Pancreas (tissue), 10 donors: ENCODE results near the gene ING1. TPM values are rescaled to one million over a fixed set of nuclear protein-coding genes. Genes with fewer than 3 reads are reported as not detected.
"Not testable (repeated sequence)": the region's sequence is repeated elsewhere in the genome, so short reads cannot be mapped to it uniquely, and the experiment has no call there.

Experiments
- ATAC-seq, 4 donors: fragments of 200-7000 bp; cut with Tn5 transposase; one replicate each; pipeline versions ENCODE4 v1.8.0 to v1.9.1; 2020; ENCODE audit warnings: mild to moderate bottlenecking in 4 of 4, moderate library complexity in 4 of 4
- DNase-seq, 6 donors: peaks; one replicate each; pipeline ENCODE4 v3.0.0-alpha.2; 2020
- FAIRE-seq: peaks from 2 replicates; lab custom pipeline; 2012; peaks lifted over from hg19 to GRCh38; lab: Jason Lieb, UNC
- H3K27ac ChIP-seq, 4 donors: fragments of 200-600 bp; sonication (generic); 1 replicate in 3 of 4; 2 replicates in 1 of 4; pipeline versions ENCODE4 v1.5.0 to v1.8.0; 2020
- H3K27me3 ChIP-seq, 4 donors: fragments of 200-600 bp; one replicate each; pipeline ENCODE4 v1.8.0; 2021
- H3K36me3 ChIP-seq, 3 donors: fragments of 200-600 bp; sonication (generic) in 1 of 3; one replicate each; pipeline versions ENCODE4 v1.5.0 to v1.8.0; 2020 to 2021
- H3K4me1 ChIP-seq, 3 donors: fragments of 200-600 bp; one replicate each; pipeline ENCODE4 v1.8.0; 2021
- H3K4me3 ChIP-seq, 4 donors: fragments of 200-600 bp; sonication (generic) in 2 of 4; one replicate each; pipeline versions ENCODE4 v1.5.0 to v1.8.0; 2020 to 2021
- H3K9me3 ChIP-seq, 4 donors: fragments of 200-600 bp; one replicate each; pipeline ENCODE4 v1.8.0; 2021
- WGBS, 2 donors: extraction: QIAGEN DNeasy Blood & Tissue Kit; methylation state at CpG; one replicate each; pipeline ENCODE4 v1.1.7; 2013; 5-methylcytosine and 5-hydroxymethylcytosine counted together
- intact Hi-C, 3 donors: fragments of 100-400 bp; cut with DNase I; formaldehyde crosslinking; loops; one replicate each; pipeline versions ENCODE4 v1.11.1 to v1.14.2; 2022
- polyA plus RNA-seq, 2 donors: library from polyadenylated mRNA; stranded (reverse); fragments of 200-250 nt; gene quantifications; one replicate each; pipeline ENCODE4 v1.2.3, GENCODE V29; 2013
- total RNA-seq, 6 donors: library from RNA; stranded (reverse); fragmentation: NEBNext Ultra II Directional in 4 of 6; extraction: Animal tissue kit (Norgen Biotek cat#: 25700) in 4 of 6; gene quantifications; one replicate each; pipeline versions ENCODE4 v1.2.1 to v1.2.4, GENCODE V29; 2021 to 2023
- TF ChIP-seq, protein P1 (sequence below), 4 donors: fragments of 200-600 bp; sonication (generic) in 3 of 4; IDR thresholded peaks; one replicate each; pipeline versions ENCODE4 v1.5.0 to v1.8.0; 2021; ENCODE audit warnings: antibody characterized with exemption in 4 of 4
- donor health status: healthy with polysubstance abuse.
- donor health status: DM: no; HTN: no; CAD: no; lungs with moderate emphysema.
- donor health status: DM: no; HTN: no; CAD: no.
- donor health status: control.
- donor health status: control.
- donor health status: Bipolar disorder and iron deficiency.
- donor health status: DM: yes; HTN: yes; CAD: no.
- donor health status: DM: no; HTN: no; CAD: no.
- donor health status: DM: no; HTN: no; CAD: no.
- donor health status: DM: yes; HTN: yes; CAD: no.

Gene ING1
- total and polyA plus RNA-seq, 8 donors = 4.0 to 7.7 (median 5.3) TPM

DNA sequence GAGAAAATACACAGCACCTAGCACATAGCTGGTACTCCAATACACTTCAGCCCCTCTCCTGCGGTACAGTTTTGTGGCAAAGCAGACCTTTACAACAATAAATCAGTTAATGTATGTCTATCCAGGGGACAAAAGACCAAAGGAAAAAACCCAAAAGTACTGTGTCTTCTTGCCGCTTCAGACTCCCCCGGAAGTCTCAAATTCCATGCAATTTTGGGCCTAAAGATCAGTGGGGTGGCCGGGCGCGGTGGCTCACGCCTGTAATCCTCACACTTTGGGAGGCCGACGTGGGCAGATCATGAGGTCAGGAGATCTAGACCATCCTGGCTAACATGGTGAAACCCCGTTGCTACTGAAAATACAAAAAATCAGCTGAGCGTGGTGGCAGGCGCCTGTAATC lies 23.8 kb upstream of the ING1 start:
- intact Hi-C loops = no loop called here
- no peak overlapping the region for H3K4me3 ChIP-seq
- 94 to 96% methylated on average over 12 of the region's 12 CpGs for WGBS, 2 donors
- no peaks in the 10 kb centered on the region for H3K27me3 ChIP-seq
- no peaks in the 10 kb centered on the region for H3K9me3 ChIP-seq
- TF ChIP-seq, protein P1, sequence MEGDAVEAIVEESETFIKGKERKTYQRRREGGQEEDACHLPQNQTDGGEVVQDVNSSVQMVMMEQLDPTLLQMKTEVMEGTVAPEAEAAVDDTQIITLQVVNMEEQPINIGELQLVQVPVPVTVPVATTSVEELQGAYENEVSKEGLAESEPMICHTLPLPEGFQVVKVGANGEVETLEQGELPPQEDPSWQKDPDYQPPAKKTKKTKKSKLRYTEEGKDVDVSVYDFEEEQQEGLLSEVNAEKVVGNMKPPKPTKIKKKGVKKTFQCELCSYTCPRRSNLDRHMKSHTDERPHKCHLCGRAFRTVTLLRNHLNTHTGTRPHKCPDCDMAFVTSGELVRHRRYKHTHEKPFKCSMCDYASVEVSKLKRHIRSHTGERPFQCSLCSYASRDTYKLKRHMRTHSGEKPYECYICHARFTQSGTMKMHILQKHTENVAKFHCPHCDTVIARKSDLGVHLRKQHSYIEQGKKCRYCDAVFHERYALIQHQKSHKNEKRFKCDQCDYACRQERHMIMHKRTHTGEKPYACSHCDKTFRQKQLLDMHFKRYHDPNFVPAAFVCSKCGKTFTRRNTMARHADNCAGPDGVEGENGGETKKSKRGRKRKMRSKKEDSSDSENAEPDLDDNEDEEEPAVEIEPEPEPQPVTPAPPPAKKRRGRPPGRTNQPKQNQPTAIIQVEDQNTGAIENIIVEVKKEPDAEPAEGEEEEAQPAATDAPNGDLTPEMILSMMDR (IDR thresholded peaks at IDR 0.05) = no peak
- DNase-seq (peak in 1 of 6 donors; percentile 0), ATAC-seq (no peak), FAIRE-seq (no peak)
- peaks cover 0 to 4% (median 0%) of the 10 kb centered on the region in 3 donors for H3K4me1 ChIP-seq
- peaks cover 0 to 17% (median 0%) of the 10 kb centered on the region in 3 donors for H3K36me3 ChIP-seq
- H3K27ac ChIP-seq = no peak overlapping the region

DNA sequence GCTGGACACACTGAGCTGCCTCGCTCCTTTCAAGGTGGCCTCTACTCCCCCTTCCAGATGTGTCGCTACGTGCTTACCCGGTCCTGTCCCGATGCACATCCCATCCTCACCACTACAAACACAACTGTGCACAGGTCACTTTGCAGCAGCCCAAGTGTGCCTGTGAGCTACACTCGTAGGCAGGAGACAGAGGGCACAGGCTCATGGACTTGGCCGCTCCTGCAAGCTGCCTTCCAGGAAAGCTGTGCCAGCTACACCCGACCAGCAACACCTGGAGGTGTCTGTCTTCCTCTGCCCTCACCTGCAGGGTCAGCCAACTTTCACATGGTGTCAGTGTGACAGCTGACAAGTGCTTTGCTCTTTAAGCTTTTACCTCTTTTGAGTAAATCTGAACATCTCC lies 23.0 kb upstream of the ING1 start:
- peak; percentile 63 to 89 (median 79) for ATAC-seq
- TF ChIP-seq, protein P1 (IDR thresholded peaks at IDR 0.05) = no peak
- Histone ChIP-seq H3K27me3 (no peaks in the 10 kb centered on the region), H3K4me3 (no peak overlapping the region), H3K27ac (no peak overlapping the region), H3K9me3 (no peaks in the 10 kb centered on the region), H3K36me3 (peaks cover 0 to 17% (median 0%) of the 10 kb centered on the region in 3 donors), H3K4me1 (peaks cover 0 to 4% (median 0%) of the 10 kb centered on the region in 3 donors)
- 39 to 44% methylated on average over 8 of the region's 8 CpGs for WGBS, 2 donors
- no peak for FAIRE-seq
- peak in 3 of 6 donors; percentile 14 to 41 (median 37) for DNase-seq
- intact Hi-C loops = no loop called here

DNA sequence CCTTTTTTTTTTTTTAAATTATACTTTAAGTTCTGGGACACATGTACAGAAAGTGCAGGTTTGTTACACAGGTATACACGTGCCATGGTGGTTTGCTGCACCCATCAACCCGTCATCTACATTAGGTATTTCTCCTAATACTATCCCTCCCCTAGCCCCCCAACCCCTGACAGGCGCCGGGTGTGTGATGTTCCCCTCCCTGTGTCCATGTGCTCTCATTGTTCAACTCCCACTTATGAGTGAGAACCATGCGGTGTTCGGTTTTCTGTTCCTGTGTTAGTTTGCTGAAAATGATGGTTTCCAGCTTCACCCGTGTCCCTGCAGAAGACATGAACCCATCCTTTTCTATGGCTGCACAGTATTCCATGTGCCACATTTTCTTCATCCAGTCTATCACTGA lies 17.7 kb upstream of the ING1 start:
- H3K4me3 ChIP-seq, H3K9me3 ChIP-seq, H3K27ac ChIP-seq, H3K27me3 ChIP-seq, intact Hi-C loops, FAIRE-seq, H3K4me1 ChIP-seq, ATAC-seq: not testable (repeated sequence)
- 86 to 92% methylated on average over 7 of the region's 7 CpGs for WGBS, 2 donors
- peak in 1 of 6 donors; percentile 6 for DNase-seq
- peaks cover 0 to 21% (median 0%) of the 10 kb centered on the region in 3 donors for H3K36me3 ChIP-seq

DNA sequence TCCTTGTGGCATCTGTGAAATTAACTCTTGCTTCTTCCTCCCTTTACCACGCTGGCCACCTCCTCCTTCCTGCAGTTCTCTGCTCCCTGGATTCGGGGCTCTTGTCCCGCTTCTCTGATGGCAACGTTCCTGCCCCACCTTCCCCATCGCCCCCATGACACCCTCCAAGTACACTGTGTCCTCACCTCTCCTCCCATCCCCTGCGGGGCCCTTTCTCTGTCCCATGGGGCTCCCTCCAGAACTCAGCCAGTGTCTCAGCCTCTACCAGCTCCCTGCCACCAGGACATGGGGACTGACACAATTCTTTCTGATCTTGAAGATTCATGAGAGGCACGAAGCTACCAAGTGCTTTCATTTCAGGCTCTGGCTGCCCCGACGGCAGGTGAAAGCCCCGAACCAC lies 16.7 kb upstream of the ING1 start:
- ATAC-seq (no peak), FAIRE-seq (no peak), DNase-seq (peak in 1 of 6 donors; percentile 12)
- no peaks in the 10 kb centered on the region for H3K4me1 ChIP-seq
- intact Hi-C loops = no loop called here
- WGBS, 2 donors = 91 to 95% methylated on average over 10 of the region's 10 CpGs
- no peaks in the 10 kb centered on the region for H3K27me3 ChIP-seq
- H3K36me3 ChIP-seq = peaks cover 0 to 21% (median 0%) of the 10 kb centered on the region in 3 donors
- no peak overlapping the region for H3K27ac ChIP-seq
- H3K9me3 ChIP-seq = no peaks in the 10 kb centered on the region
- TF ChIP-seq, protein P1 (IDR thresholded peaks at IDR 0.05) = no peak
- no peak overlapping the region for H3K4me3 ChIP-seq

DNA sequence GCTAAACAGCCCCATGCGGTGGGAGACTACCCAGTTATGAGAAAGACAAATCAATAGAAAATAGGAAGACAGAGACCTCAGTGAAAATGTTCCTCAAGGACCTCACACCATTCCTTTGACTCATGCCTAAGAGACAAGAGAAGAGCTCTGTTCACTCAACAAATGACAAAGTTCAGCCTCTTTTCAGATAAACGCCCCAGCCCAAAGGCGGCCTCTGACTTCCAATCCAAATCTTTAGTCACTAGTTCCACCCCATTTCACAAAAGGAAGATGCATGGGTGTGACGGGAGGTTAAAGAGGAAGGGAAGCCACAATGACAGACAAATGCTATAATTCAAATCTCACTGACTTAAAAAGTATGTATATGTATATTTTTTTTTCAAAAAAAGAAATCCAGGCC lies 15.7 kb upstream of the ING1 start:
- no peak for FAIRE-seq
- no peaks in the 10 kb centered on the region for H3K27me3 ChIP-seq
- intact Hi-C loops = no loop called here
- H3K4me1 ChIP-seq = no peaks in the 10 kb centered on the region
- peaks cover 0 to 21% (median 0%) of the 10 kb centered on the region in 3 donors for H3K36me3 ChIP-seq
- DNase-seq = peak in 1 of 6 donors; percentile 5
- no peak for ATAC-seq
- H3K4me3 ChIP-seq = no peak overlapping the region
- H3K9me3 ChIP-seq = no peaks in the 10 kb centered on the region
- TF ChIP-seq, protein P1 (IDR thresholded peaks at IDR 0.05) = no peak
- H3K27ac ChIP-seq = no peak overlapping the region
- 91 to 92% methylated on average over 4 of the region's 4 CpGs for WGBS, 2 donors
